ENCODE measurements around the gene BMP2K. TPM values are rescaled to one million over a fixed set of nuclear protein-coding genes. Genes with fewer than 3 reads are reported as not detected.
"Not testable (repeated sequence)": the region's sequence is repeated elsewhere in the genome, so short reads cannot be mapped to it uniquely, and the experiment has no call there.

Gene BMP2K
- total and polyA plus RNA-seq, 2 experiments from 2014 or later = 27.3 to 96.5 TPM

- Histone ChIP-seq H3K27ac (no peak overlapping the region), H3K79me2 (peaks cover 77% of the 10 kb centered on the region), H3K4me3 (no peak overlapping the region), H3K4me2 (no peak overlapping the region), H4K20me1 (ENCODE audit: insufficient read depth, poor library complexity, severe bottlenecking) (peaks cover 31% of the 10 kb centered on the region), H3K4me1 (ENCODE audit: insufficient read depth) (no peaks in the 10 kb centered on the region), H3K36me3 (replicated peaks; ENCODE audit: insufficient read depth, low read depth) (no peaks in the 10 kb centered on the region), H3K9me2 (replicated peaks; ENCODE audit: insufficient read depth) (no peaks in the 10 kb centered on the region), H3K9me3 (ENCODE audit: low read depth) (peaks cover 3% of the 10 kb centered on the region), H3K27me3 (no peaks in the 10 kb centered on the region), H2AFZ (no peak overlapping the region)
- TF ChIP-seq EZH2phosphoT487 (IDR thresholded peaks at IDR 0.05; ENCODE audit: low read depth, severe bottlenecking, unreplicated experiment) (no peak), CTCF (IDR thresholded peaks at IDR 0.05; ENCODE audit: poor library complexity) (no peak), EZH2 (IDR thresholded peaks at IDR 0.05; ENCODE audit: borderline replicate concordance) (no peak)
- 87% methylated on average over 1 of the region's 1 CpG for WGBS (ENCODE audit: low lambda C conversion rate, missing lambda C conversion rate)
- no peak for DNase-seq (ENCODE audit: low spot score)
These were observed 47.9 kb downstream of the BMP2K start for GRCh38 chr4:78824001-78824400.

GRCh38 chr4:78827191-78827590 is 51.0 kb downstream of the BMP2K start:
- Histone ChIP-seq H3K27me3 (no peaks in the 10 kb centered on the region), H3K4me2 (no peak overlapping the region), H3K79me2 (peaks cover 47% of the 10 kb centered on the region), H3K4me3 (no peak overlapping the region), H3K36me3 (replicated peaks; ENCODE audit: insufficient read depth, low read depth) (no peaks in the 10 kb centered on the region), H3K9me2 (replicated peaks; ENCODE audit: insufficient read depth) (no peaks in the 10 kb centered on the region), H2AFZ (no peak overlapping the region), H4K20me1 (ENCODE audit: insufficient read depth, poor library complexity, severe bottlenecking) (peaks cover 21% of the 10 kb centered on the region), H3K4me1 (ENCODE audit: insufficient read depth) (no peaks in the 10 kb centered on the region), H3K9me3 (ENCODE audit: low read depth) (peaks cover 3% of the 10 kb centered on the region), H3K27ac (no peak overlapping the region)
- WGBS (ENCODE audit: low lambda C conversion rate, missing lambda C conversion rate) = 99% methylated on average over 3 of the region's 3 CpGs
- no peak for DNase-seq (ENCODE audit: low spot score)
- TF ChIP-seq CTCF (IDR thresholded peaks at IDR 0.05; ENCODE audit: poor library complexity) (no peak), EZH2 (IDR thresholded peaks at IDR 0.05; ENCODE audit: borderline replicate concordance) (no peak), EZH2phosphoT487 (IDR thresholded peaks at IDR 0.05; ENCODE audit: low read depth, severe bottlenecking, unreplicated experiment) (no peak)

GRCh38 chr4:78829296-78829695 is 53.1 kb downstream of the BMP2K start:
- H3K27ac ChIP-seq = no peak overlapping the region
- H2AFZ ChIP-seq = no peak overlapping the region
- peaks cover 3% of the 10 kb centered on the region for H3K9me3 ChIP-seq (ENCODE audit: low read depth)
- H3K27me3 ChIP-seq = no peaks in the 10 kb centered on the region
- peaks cover 6% of the 10 kb centered on the region for H4K20me1 ChIP-seq (ENCODE audit: insufficient read depth, poor library complexity, severe bottlenecking)
- TF ChIP-seq EZH2 (IDR thresholded peaks at IDR 0.05; ENCODE audit: borderline replicate concordance) (no peak), CTCF (IDR thresholded peaks at IDR 0.05; ENCODE audit: poor library complexity) (no peak)
- no peak overlapping the region for H3K4me3 ChIP-seq
- H3K36me3 ChIP-seq (replicated peaks; ENCODE audit: insufficient read depth, low read depth) = no peaks in the 10 kb centered on the region
- no peak overlapping the region for H3K4me2 ChIP-seq
- no peaks in the 10 kb centered on the region for H3K4me1 ChIP-seq (ENCODE audit: insufficient read depth)
- no peak for DNase-seq (ENCODE audit: low spot score)
- peaks cover 31% of the 10 kb centered on the region for H3K79me2 ChIP-seq
- no peaks in the 10 kb centered on the region for H3K9me2 ChIP-seq (replicated peaks; ENCODE audit: insufficient read depth)

GRCh38 chr4:78839676-78840075 is 63.5 kb downstream of the BMP2K start:
- H3K9me2 ChIP-seq (replicated peaks; ENCODE audit: insufficient read depth); DNase-seq (ENCODE audit: low spot score); H3K9me3 ChIP-seq (ENCODE audit: low read depth); H2AFZ ChIP-seq; H4K20me1 ChIP-seq (ENCODE audit: insufficient read depth, poor library complexity, severe bottlenecking); H3K27ac ChIP-seq; H3K27me3 ChIP-seq; H3K4me2 ChIP-seq; H3K36me3 ChIP-seq (replicated peaks; ENCODE audit: insufficient read depth, low read depth); H3K4me1 ChIP-seq (ENCODE audit: insufficient read depth); H3K4me3 ChIP-seq: not testable (repeated sequence)
- peaks cover 15% of the 10 kb centered on the region for H3K79me2 ChIP-seq
- WGBS (ENCODE audit: low lambda C conversion rate, missing lambda C conversion rate) = 98% methylated on average over 3 of the region's 3 CpGs

GRCh38 chr4:78840286-78840685 is 64.1 kb downstream of the BMP2K start:
- not testable (repeated sequence) for H3K27me3 ChIP-seq; H3K9me2 ChIP-seq (replicated peaks; ENCODE audit: insufficient read depth); H3K4me2 ChIP-seq; DNase-seq (ENCODE audit: low spot score); H3K27ac ChIP-seq; H3K4me3 ChIP-seq; H3K9me3 ChIP-seq (ENCODE audit: low read depth); H2AFZ ChIP-seq; H4K20me1 ChIP-seq (ENCODE audit: insufficient read depth, poor library complexity, severe bottlenecking); H3K4me1 ChIP-seq (ENCODE audit: insufficient read depth); H3K36me3 ChIP-seq (replicated peaks; ENCODE audit: insufficient read depth, low read depth)
- WGBS (ENCODE audit: low lambda C conversion rate, missing lambda C conversion rate) = 96% methylated on average over 4 of the region's 4 CpGs
- peaks cover 15% of the 10 kb centered on the region for H3K79me2 ChIP-seq
